Stimulated activated CD4-positive, alpha-beta T cell treated with anti-CD3 and anti-CD28 coated beads, Interleukin-12 subunit alpha, Interleukin-12 subunit beta, amount 100 ng/mL, for 4 hours (primary cell): Measurements from ENCODE around the gene VAPB.
"Not testable (repeated sequence)": the region's sequence is repeated elsewhere in the genome, so short reads cannot be mapped to it uniquely, and the experiment has no call there.

Experiments used
- DNase-seq: peaks from one replicate; pipeline ENCODE4 v3.0.0-alpha.2; 2020

Gene VAPB

GRCh38 chr20:58388882-58389323, at the start of gene VAPB:
TSS of gene VAPB (plus strand) at chr20:58389229. CDS start at chr20:58389460, 231 bp downstream.
- peak; percentile 96 for DNase-seq

- no peak for DNase-seq
Measured at GRCh38 chr20:58339741-58340140, 49.3 kb upstream of the VAPB start.

GRCh38 chr20:58340151-58340550, 48.9 kb upstream of the VAPB start:
- DNase-seq: no peak

- no peak for DNase-seq
Measured at GRCh38 chr20:58340853-58341252, 48.2 kb upstream of the VAPB start.

- no peak for DNase-seq
Measured at GRCh38 chr20:58342104-58342945, 46.7 kb upstream of the VAPB start.

GRCh38 chr20:58344741-58345140, 44.3 kb upstream of the VAPB start:
- no peak for DNase-seq

- no peak for DNase-seq
Measured at GRCh38 chr20:58349570-58349969, 39.5 kb upstream of the VAPB start.

GRCh38 chr20:58352468-58352867, 36.6 kb upstream of the VAPB start:
- DNase-seq: no peak

GRCh38 chr20:58359441-58359840, 29.6 kb upstream of the VAPB start:
- no peak for DNase-seq

- DNase-seq: no peak
Measured at GRCh38 chr20:58360936-58361335, 28.1 kb upstream of the VAPB start.

GRCh38 chr20:58361481-58362205, 27.4 kb upstream of the VAPB start:
- no peak for DNase-seq

GRCh38 chr20:58362206-58362516, 26.9 kb upstream of the VAPB start:
- DNase-seq: no peak

- DNase-seq: no peak
Measured at GRCh38 chr20:58362970-58363369, 26.1 kb upstream of the VAPB start.

- no peak for DNase-seq
Measured at GRCh38 chr20:58366866-58367265, 22.2 kb upstream of the VAPB start.

GRCh38 chr20:58372806-58373205, 16.2 kb upstream of the VAPB start:
- no peak for DNase-seq

GRCh38 chr20:58373296-58373695, 15.7 kb upstream of the VAPB start:
- not testable (repeated sequence) for DNase-seq

- DNase-seq: no peak
Measured at GRCh38 chr20:58374027-58374850, 14.8 kb upstream of the VAPB start.

- DNase-seq: no peak
Measured at GRCh38 chr20:58374906-58375758, 13.9 kb upstream of the VAPB start.

- no peak for DNase-seq
Measured at GRCh38 chr20:58375759-58376352, 13.2 kb upstream of the VAPB start.

- no peak for DNase-seq
Measured at GRCh38 chr20:58377017-58377416, 12.0 kb upstream of the VAPB start.

- no peak for DNase-seq
Measured at GRCh38 chr20:58377766-58378401, 11.1 kb upstream of the VAPB start.

GRCh38 chr20:58378704-58379103, 10.3 kb upstream of the VAPB start:
- DNase-seq: no peak
